PC-9 (cell line): Measurements from ENCODE around the gene DNAAF1. TPM values are rescaled to one million over a fixed set of nuclear protein-coding genes. Genes with fewer than 3 reads are reported as not detected.

ENCODE experiments used
- BruUV-seq: library from RNA; stranded (reverse); fragments of 400-500 nt; replicated peaks from 2 replicates; lab custom pipeline; 2021; lab: Mats Ljungman, UMichigan
- CTCF ChIA-PET: fragments of 300-600 bp; sonication (Branson Sonifier 250); formaldehyde crosslinking; loops from one replicate; lab custom pipeline; 2022; ENCODE audit warnings: antibody characterized with exemption; lab: Charles Lee
- POLR2A ChIA-PET: fragments of 300-600 bp; sonication (Branson Sonifier 250); formaldehyde crosslinking; loops from one replicate; lab custom pipeline; 2022; ENCODE audit warnings: antibody characterized with exemption; ENCODE audit not compliant: unreplicated experiment; lab: Charles Lee
- DNase-seq, 2 experiments: peaks; one replicate each; pipeline versions ENCODE4 v3.0.0 to v3.0.0-alpha.2; 2015 to 2022; ENCODE audit warnings: mixed read lengths in 1 of 2
- H2AFZ ChIP-seq: fragments of 200-600 bp; sonication (generic); 2 replicates; pipeline ENCODE4 v1.8.1; 2017; ENCODE audit warnings: antibody characterized with exemption
- H3F3A ChIP-seq: fragments of 200-600 bp; sonication (generic); 2 replicates; pipeline ENCODE4 v1.8.1; 2017; ENCODE audit warnings: antibody characterized with exemption, mild to moderate bottlenecking, low read depth; ENCODE audit not compliant: insufficient read depth
- H3K27ac ChIP-seq: fragments of 200-600 bp; sonication (generic); 2 replicates; pipeline ENCODE4 v1.6.1; 2016; ENCODE audit warnings: mixed run types
- H3K27me3 ChIP-seq: fragments of 200-600 bp; sonication (generic); 2 replicates; pipeline ENCODE4 v1.6.1; 2016; ENCODE audit warnings: low read depth, mixed run types; ENCODE audit not compliant: insufficient read depth
- H3K36me3 ChIP-seq: fragments of 200-600 bp; sonication (generic); 2 replicates; pipeline ENCODE4 v1.6.1; 2016; ENCODE audit warnings: low read depth, mixed run types
- H3K4me1 ChIP-seq: fragments of 200-600 bp; sonication (generic); replicated peaks from 2 replicates; pipeline ENCODE4 v1.6.1; 2016; ENCODE audit warnings: mixed run types; ENCODE audit not compliant: insufficient read depth
- H3K4me2 ChIP-seq: fragments of 200-600 bp; sonication (generic); 2 replicates; pipeline ENCODE4 v1.6.1; 2017; ENCODE audit warnings: mixed run types
- H3K4me3 ChIP-seq: fragments of 200-600 bp; sonication (generic); 2 replicates; pipeline ENCODE4 v1.6.1; 2016; ENCODE audit warnings: mixed run types
- H3K79me2 ChIP-seq: fragments of 200-600 bp; sonication (generic); 2 replicates; pipeline ENCODE4 v1.6.1; 2017; ENCODE audit warnings: low read depth, mixed run types
- H3K9me2 ChIP-seq: fragments of 200-600 bp; sonication (generic); 2 replicates; pipeline ENCODE4 v1.8.1; 2017; ENCODE audit warnings: mild to moderate bottlenecking; ENCODE audit not compliant: insufficient read depth
- H3K9me3 ChIP-seq: fragments of 200-600 bp; sonication (generic); 2 replicates; pipeline ENCODE4 v1.8.1; 2016; ENCODE audit warnings: low read depth; ENCODE audit not compliant: insufficient read depth
- H4K20me1 ChIP-seq: fragments of 200-600 bp; sonication (generic); 2 replicates; pipeline ENCODE4 v1.8.1; 2017; ENCODE audit not compliant: insufficient read depth
- EZH2 ChIP-seq: fragments of 200-600 bp; sonication (generic); IDR thresholded peaks from 2 replicates; pipeline ENCODE4 v1.8.0; 2017; ENCODE audit warnings: antibody characterized with exemption, low read depth
- intact Hi-C: fragments of 100-400 bp; cut with micrococcal nuclease; formaldehyde crosslinking; loops from one replicate; pipeline ENCODE4 v1.10.0; 2022; ENCODE audit not compliant: unreplicated experiment
- total RNA-seq: library from RNA; stranded (reverse); gene quantifications from 2 replicates; pipeline ENCODE4 v1.2.3, GENCODE V29; 2021
- TF ChIP-seq, protein P1 (sequence below): fragments of 200-600 bp; sonication (generic); conservative IDR thresholded peaks from 2 replicates; pipeline ENCODE4 v1.6.1; 2017; ENCODE audit warnings: mixed run types, antibody characterized with exemption, mild to moderate bottlenecking, moderate library complexity

The DNAAF1 gene
- total RNA-seq, 1 experiment from 2014 or later = 1.2 TPM

DNA sequence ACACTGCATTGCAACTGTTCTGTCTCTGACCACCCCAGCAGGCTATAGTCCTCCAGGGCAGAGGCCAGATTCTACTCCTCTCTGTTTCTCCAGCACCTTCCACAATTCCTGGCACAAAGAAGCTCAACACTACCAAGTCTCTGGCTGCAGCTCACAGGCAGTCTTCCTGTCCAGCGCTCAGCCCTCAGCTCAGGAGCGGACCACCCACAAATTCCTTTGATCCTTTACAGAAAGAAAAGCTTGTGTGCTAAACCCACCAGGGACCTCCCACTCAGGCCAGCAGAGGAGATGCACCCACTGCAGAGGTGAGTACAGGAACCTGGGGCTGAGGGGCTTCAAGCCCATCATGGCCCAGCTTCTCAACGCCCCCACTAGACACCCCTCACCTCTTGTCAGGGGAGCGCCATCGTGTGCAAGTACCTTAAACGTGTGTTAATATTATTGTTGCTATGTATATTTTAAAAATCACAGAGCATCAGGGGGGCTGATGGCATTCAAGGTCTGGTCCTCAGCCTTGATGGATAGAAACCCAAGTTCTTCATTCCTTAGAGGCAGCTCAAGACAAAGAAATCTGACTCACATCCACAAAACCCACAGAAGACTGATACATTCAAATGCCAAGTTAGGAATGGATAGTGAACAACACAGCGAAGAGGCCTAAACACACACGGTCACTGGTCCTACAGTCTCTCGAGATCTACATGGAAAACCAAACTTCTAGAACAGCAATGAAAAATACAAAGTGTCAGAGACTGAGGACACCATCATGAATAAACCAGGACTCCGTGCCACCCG lies 8.6 kb upstream of the DNAAF1 start:
- H3K27ac ChIP-seq = no peak overlapping the region
- H3K36me3 ChIP-seq = no peaks in the 10 kb centered on the region; the same call in 1 of the 2 replicates
- DNase-seq = no peak
- peaks cover 21% of the 10 kb centered on the region for H3K4me1 ChIP-seq
- H3K79me2 ChIP-seq = peaks cover 37% of the 10 kb centered on the region
- intact Hi-C loops = no loop called here
- no peaks in the 10 kb centered on the region for H4K20me1 ChIP-seq
- POLR2A ChIA-PET = no interaction called here
- no peak overlapping the region for H2AFZ ChIP-seq
- H3K27me3 ChIP-seq = no peaks in the 10 kb centered on the region
- no peak for TF ChIP-seq EZH2
- TF ChIP-seq, protein P1, sequence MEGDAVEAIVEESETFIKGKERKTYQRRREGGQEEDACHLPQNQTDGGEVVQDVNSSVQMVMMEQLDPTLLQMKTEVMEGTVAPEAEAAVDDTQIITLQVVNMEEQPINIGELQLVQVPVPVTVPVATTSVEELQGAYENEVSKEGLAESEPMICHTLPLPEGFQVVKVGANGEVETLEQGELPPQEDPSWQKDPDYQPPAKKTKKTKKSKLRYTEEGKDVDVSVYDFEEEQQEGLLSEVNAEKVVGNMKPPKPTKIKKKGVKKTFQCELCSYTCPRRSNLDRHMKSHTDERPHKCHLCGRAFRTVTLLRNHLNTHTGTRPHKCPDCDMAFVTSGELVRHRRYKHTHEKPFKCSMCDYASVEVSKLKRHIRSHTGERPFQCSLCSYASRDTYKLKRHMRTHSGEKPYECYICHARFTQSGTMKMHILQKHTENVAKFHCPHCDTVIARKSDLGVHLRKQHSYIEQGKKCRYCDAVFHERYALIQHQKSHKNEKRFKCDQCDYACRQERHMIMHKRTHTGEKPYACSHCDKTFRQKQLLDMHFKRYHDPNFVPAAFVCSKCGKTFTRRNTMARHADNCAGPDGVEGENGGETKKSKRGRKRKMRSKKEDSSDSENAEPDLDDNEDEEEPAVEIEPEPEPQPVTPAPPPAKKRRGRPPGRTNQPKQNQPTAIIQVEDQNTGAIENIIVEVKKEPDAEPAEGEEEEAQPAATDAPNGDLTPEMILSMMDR = no peak
- CTCF ChIA-PET = interaction anchor here (0.6 kb wide), 1 partner anchor 707 kb away, joined by 3 read pairs; no protein-coding TSS in a partner anchor
- 0 out of 2 replicates have a peak, but pooled peaks cover 7% of the 10 kb centered on the region for H3F3A ChIP-seq
- H3K4me3 ChIP-seq = no peak overlapping the region
- BruUV-seq = no TSS peak
- H3K4me2 ChIP-seq = no peak overlapping the region
- H3K9me2 ChIP-seq = no peaks in the 10 kb centered on the region
- no peaks in the 10 kb centered on the region for H3K9me3 ChIP-seq

DNA sequence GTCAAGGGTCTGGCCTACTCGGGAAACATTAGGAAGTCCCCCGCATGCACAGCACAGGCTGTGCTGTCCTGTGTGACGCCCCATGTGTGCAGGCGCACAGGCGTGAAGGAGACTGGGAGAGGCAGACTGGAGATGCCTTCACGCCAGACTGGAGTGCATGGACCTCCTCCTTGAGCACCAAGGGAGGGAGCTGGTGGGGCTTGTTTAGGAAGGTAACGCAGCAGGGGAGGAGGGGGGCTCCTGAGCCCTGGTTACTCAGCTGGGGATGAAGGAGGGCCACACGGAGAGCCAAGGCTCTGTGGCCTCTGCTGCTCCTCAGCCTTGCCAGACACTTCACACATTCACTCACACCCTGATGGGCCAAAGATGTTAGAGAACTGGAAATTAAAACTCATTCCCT lies 7.8 kb upstream of the DNAAF1 start:
- no peak overlapping the region for H3K27ac ChIP-seq
- 0 out of 2 replicates have a peak, but pooled peaks cover 7% of the 10 kb centered on the region for H3F3A ChIP-seq
- H3K27me3 ChIP-seq = no peaks in the 10 kb centered on the region
- H3K9me2 ChIP-seq = no peaks in the 10 kb centered on the region
- CTCF ChIA-PET = interaction anchor here (0.7 kb wide), 1 partner anchor 53 kb away, joined by 3 read pairs; no protein-coding TSS in a partner anchor
- no peaks in the 10 kb centered on the region for H4K20me1 ChIP-seq
- H3K9me3 ChIP-seq = no peaks in the 10 kb centered on the region
- POLR2A ChIA-PET = no interaction called here
- H3K4me3 ChIP-seq = no peak overlapping the region
- H3K4me2 ChIP-seq = no peak overlapping the region
- TF ChIP-seq, protein P1 = no peak
- TF ChIP-seq EZH2 = no peak
- no peak overlapping the region for H2AFZ ChIP-seq
- H3K79me2 ChIP-seq = peaks cover 43% of the 10 kb centered on the region
- H3K4me1 ChIP-seq = peaks cover 21% of the 10 kb centered on the region
- no peak for DNase-seq
- no peaks in the 10 kb centered on the region; the same call in 1 of the 2 replicates for H3K36me3 ChIP-seq
- no TSS peak for BruUV-seq
- intact Hi-C loops = no loop called here

DNA sequence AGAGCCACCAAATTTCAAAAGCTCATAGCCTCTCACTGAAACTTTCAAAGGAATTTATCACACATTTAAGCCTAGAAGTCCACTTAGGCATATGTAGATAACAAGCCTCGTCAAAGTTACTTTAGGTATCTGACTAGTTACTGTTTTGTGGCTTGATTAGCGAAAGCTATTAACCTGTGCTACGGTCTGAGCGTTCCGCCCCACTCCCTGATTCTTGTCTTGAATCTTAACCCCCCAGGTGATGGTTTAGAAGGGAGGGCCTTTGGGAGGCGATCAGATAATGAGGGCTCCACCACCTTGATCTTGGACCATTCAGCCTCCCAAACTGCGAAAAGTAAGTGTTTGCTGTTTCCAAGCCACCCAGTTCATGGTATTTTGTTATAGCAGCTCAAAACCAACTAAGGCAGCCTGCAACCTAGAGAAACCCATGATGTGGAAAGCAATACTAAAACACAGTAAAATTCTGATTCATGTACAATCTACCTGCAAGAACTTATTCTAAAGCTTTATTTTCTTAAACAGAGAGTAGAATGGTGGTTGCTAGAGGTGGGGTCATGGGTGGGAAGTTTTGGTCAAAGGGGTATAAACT lies 7.2 kb upstream of the DNAAF1 start:
- H3K27me3 ChIP-seq = no peaks in the 10 kb centered on the region
- no peak for DNase-seq
- H3K4me3 ChIP-seq = no peak overlapping the region
- 0 out of 2 replicates have a peak, but pooled peaks cover 7% of the 10 kb centered on the region for H3F3A ChIP-seq
- ChIA-PET POLR2A (interaction anchor here (0.6 kb wide), 1 partner anchor 22 kb away, joined by 3 read pairs; no protein-coding TSS in a partner anchor), CTCF (interaction anchor here (0.6 to 0.7 kb wide), 2 partner anchors 33 to 53 kb away, joined by 3 to 5 read pairs; no protein-coding TSS in a partner anchor)
- H3K36me3 ChIP-seq = no peaks in the 10 kb centered on the region; the same call in 1 of the 2 replicates
- H3K4me1 ChIP-seq = peaks cover 21% of the 10 kb centered on the region
- no peaks in the 10 kb centered on the region for H3K9me2 ChIP-seq
- no TSS peak for BruUV-seq
- TF ChIP-seq, protein P1 = no peak
- no peak for TF ChIP-seq EZH2
- H4K20me1 ChIP-seq = no peaks in the 10 kb centered on the region
- intact Hi-C loops = loop anchor here (1.0 kb wide), 1 partner anchor 19 kb away; no protein-coding TSS in a partner anchor
- H3K27ac ChIP-seq = peak overlapping the region; percentile 54; the same call in 1 of the 2 replicates
- peaks cover 49% of the 10 kb centered on the region for H3K79me2 ChIP-seq
- no peaks in the 10 kb centered on the region for H3K9me3 ChIP-seq
- H2AFZ ChIP-seq = no peak overlapping the region
- peak overlapping the region; percentile 67 for H3K4me2 ChIP-seq
